SJCRH30 (cell line): ENCODE data around the gene BTG2. TPM values are rescaled to one million over a fixed set of nuclear protein-coding genes. Genes with fewer than 3 reads are reported as not detected.
"Not testable (repeated sequence)": the region's sequence is repeated elsewhere in the genome, so short reads cannot be mapped to it uniquely, and the experiment has no call there.

Experiments used
- DNase-seq, 2 experiments: peaks; one replicate each; pipeline ENCODE4 v3.0.0-alpha.2; 2015 to 2020
- H3K27ac ChIP-seq: fragments of 250-450 bp; sonication (Bioruptor Pico); 2 replicates; pipeline ENCODE4 v1.5.1; 2020; ENCODE audit warnings: mild to moderate bottlenecking, moderate library complexity
- H3K27me3 ChIP-seq: fragments of 250-450 bp; sonication (Bioruptor Pico); 2 replicates; pipeline ENCODE4 v1.5.1; 2020; ENCODE audit warnings: mild to moderate bottlenecking, moderate library complexity
- H3K36me3 ChIP-seq: fragments of 250-450 bp; sonication (Bioruptor Pico); 2 replicates; pipeline ENCODE4 v1.5.1; 2020; ENCODE audit warnings: mild to moderate bottlenecking, moderate library complexity
- H3K4me1 ChIP-seq: fragments of 250-450 bp; sonication (Bioruptor Pico); 2 replicates; pipeline ENCODE4 v1.5.1; 2020; ENCODE audit warnings: mild to moderate bottlenecking, moderate library complexity
- H3K4me3 ChIP-seq: fragments of 250-450 bp; sonication (Bioruptor Pico); 2 replicates; pipeline ENCODE4 v1.5.1; 2020; ENCODE audit warnings: mild to moderate bottlenecking, moderate library complexity
- H3K9me3 ChIP-seq: fragments of 250-450 bp; sonication (Bioruptor Pico); replicated peaks from 2 replicates; pipeline ENCODE4 v1.5.1; 2020; ENCODE audit warnings: mild to moderate bottlenecking, moderate library complexity
- total RNA-seq: library from RNA; depleted of rRNA; stranded (reverse); fragments of >200 nt; shearing (Covaris generic); gene quantifications from 2 replicates; pipeline ENCODE4 v1.2.3, GENCODE V29; 2014

BTG2 gene
- total RNA-seq, 1 experiment from 2014 or later = 63.1 TPM

DNA sequence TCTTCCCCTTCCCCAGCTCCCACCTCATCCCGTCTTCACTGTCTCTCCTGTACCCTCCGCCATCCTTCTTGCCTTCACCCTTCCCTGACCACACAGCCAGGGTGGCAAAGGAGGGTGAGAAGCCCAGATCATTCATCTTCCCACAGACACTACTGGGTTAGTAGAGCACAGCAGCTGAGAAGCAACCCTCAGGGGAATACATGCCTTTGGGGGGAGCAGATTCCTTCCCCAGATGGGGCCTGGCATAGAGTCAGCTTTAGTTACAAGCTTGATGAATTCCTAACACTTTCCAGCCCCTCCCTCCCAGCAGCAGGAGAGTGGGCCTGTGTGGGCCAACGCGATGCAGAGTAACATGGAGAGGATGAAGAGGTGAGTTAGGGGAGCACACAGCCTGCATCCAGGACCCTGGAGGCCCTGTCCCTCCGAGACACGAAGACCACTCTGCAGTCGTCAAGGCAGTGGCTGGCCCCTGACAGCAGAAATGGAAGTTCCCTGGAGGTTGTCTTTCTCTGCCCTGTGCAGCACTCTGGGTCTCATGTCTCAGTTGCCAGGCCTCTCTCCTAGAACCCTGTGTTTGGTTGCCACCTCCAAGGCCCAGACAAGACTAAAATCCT lies 8.8 kb upstream of the BTG2 start:
- no peaks in the 10 kb centered on the region for H3K36me3 ChIP-seq
- peaks cover 4% of the 10 kb centered on the region; the same call in 1 of the 2 replicates for H3K27me3 ChIP-seq
- DNase-seq = peak; percentile 78 to 85
- no peaks in the 10 kb centered on the region for H3K9me3 ChIP-seq
- H3K27ac ChIP-seq = peak overlapping the region; percentile 11
- H3K4me1 ChIP-seq = peaks cover 22% of the 10 kb centered on the region
- H3K4me3 ChIP-seq = no peak overlapping the region

DNA sequence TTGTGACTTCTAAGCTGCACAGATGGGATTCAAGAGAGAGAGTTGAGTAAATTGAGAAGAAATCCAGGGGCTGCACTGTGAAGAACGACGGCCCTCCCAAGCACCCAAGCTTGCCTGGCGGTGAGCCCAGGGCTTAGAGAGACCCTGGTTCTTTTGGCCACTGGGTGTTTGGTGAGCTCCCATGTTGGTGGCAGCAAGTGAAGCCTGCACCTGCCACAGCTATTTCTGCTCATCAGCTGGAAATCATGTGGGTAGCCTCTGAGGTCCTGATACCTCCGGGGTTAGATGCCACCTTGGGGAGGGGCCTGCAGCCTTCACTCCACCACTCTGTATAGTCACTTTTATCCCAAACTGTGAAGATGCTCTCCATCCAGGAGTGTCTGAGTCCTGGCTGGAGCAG lies 6.2 kb upstream of the BTG2 start:
- Histone ChIP-seq H3K4me1 (peaks cover 22% of the 10 kb centered on the region), H3K27me3 (peaks cover 4% of the 10 kb centered on the region; the same call in 1 of the 2 replicates), H3K27ac (no peak overlapping the region), H3K9me3 (no peaks in the 10 kb centered on the region), H3K4me3 (no peak overlapping the region), H3K36me3 (no peaks in the 10 kb centered on the region)
- no peak for DNase-seq

DNA sequence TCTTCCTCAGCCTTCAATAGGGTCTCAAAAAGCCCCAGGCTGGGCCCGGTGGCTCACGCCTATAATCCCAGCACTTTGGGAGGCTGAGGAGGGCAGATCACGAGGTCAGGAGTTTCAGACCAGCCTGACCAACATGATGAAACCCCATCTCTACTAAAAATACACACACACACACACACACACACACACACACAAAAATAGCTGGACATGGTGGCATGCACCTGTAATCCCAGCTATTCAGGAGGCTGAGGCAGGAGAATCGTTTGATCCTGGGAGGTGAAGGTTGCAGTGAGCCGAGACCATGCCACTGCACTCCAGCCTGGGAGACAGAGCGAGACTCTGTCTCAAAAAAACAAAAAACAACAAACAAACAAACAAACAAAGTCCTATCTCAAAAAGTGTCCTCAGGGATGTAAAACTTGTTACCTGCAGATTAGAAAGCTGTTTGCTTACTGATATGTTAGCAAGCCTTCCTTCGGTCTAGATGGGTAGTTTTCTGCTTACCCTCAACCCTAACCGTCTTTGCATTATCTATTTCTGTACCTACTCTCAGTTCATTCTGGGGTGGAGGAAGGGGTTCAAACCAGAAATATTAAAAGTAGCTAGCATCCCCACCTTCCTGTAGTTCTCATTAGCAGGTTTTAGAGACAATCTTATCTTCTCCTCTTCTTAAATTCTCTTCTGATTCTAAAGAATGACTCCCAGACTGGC lies 5.4 kb upstream of the BTG2 start:
- peaks cover 29% of the 10 kb centered on the region for H3K4me1 ChIP-seq
- H3K9me3 ChIP-seq, DNase-seq, H3K4me3 ChIP-seq, H3K27me3 ChIP-seq, H3K36me3 ChIP-seq, H3K27ac ChIP-seq: not testable (repeated sequence)

DNA sequence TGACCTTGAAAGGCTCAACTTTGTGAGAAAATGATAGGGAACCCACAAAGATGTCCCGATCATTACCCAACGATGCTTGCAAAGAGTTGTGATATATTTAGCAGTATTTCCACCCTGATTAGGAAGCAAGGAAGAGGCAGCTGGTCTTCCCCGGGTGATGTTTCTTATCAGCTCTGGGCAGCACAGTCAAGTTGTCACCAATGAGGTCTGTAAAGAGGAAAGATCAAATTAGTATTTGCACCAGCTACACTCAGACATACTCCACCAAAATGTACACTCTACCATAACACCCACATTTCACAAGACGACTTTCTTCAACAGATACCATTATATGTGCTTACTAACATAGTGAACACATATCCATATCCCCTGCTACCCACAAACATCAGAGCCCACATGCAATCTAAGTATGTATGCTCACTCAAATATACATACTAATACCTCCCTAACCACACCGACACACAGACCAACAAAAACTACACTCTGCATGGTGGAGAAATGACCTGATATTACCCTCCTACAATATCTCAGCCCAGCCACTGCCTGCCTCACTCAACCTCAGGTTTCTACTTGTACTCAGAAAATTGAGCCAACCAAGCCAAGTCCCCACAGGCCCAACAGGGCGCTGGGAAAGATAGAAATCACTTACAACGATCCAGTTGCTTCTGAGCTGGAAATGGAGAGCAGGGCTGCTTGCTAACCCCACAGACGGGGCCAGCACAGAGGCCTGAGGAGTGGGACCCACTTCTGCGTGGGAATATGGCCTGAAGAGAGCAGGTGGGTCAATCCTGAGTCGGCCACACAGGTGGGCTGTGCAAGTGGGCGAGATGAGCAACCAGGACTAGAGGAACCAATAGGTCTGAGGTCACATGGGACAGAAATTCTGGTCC lies 4.6 kb upstream of the BTG2 start:
- H3K27ac ChIP-seq = no peak overlapping the region
- peaks cover 4% of the 10 kb centered on the region; the same call in 1 of the 2 replicates for H3K27me3 ChIP-seq
- no peaks in the 10 kb centered on the region for H3K9me3 ChIP-seq
- DNase-seq = no peak
- peaks cover 22% of the 10 kb centered on the region for H3K4me1 ChIP-seq
- H3K4me3 ChIP-seq = no peak overlapping the region
- no peaks in the 10 kb centered on the region for H3K36me3 ChIP-seq

DNA sequence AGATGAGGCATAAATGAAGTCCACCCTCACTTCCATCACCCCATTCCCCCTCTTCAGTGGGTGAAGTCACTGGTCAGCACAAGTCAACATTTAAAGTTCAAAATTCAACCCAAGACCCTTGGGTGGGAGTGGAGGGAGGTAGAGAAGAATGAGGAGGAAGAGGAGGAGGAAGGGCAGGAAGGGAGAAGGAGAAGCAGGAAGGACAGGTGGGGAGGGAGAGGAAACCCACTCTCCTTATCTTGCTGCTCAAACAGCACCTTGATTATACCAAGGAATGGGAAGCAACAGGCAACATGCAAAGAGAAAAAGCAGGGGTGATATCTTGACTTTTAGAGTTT lies 4.0 kb upstream of the BTG2 start:
- DNase-seq = no peak
- Histone ChIP-seq H3K27me3 (peaks cover 4% of the 10 kb centered on the region; the same call in 1 of the 2 replicates), H3K9me3 (no peaks in the 10 kb centered on the region), H3K36me3 (no peaks in the 10 kb centered on the region), H3K4me1 (peaks cover 16% of the 10 kb centered on the region), H3K27ac (no peak overlapping the region), H3K4me3 (no peak overlapping the region)

DNA sequence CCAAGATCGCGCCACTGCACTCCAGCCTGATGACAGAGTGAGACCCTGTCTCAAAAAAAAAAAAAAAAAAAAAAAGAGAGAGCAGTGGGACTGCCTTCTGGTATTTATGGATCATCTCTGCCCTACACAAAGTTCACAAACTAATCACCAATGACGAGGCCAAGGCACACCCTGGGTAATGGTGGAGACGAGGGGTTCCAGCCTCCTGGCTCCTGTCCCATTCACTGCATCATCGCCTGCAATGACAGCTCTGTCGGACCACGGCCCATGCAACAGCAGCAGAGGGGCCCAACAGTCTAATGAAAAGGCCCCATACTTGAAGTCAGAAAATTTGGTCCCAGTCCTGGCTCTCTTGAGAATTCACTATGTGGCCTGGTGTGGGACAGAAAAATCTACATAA lies 2.9 kb upstream of the BTG2 start:
- Histone ChIP-seq H3K27me3 (peaks cover 4% of the 10 kb centered on the region; the same call in 1 of the 2 replicates), H3K9me3 (no peaks in the 10 kb centered on the region), H3K4me1 (peaks cover 19% of the 10 kb centered on the region), H3K27ac (no peak overlapping the region), H3K4me3 (no peak overlapping the region), H3K36me3 (peaks cover 4% of the 10 kb centered on the region; the same call in 1 of the 2 replicates)
- DNase-seq = no peak

DNA sequence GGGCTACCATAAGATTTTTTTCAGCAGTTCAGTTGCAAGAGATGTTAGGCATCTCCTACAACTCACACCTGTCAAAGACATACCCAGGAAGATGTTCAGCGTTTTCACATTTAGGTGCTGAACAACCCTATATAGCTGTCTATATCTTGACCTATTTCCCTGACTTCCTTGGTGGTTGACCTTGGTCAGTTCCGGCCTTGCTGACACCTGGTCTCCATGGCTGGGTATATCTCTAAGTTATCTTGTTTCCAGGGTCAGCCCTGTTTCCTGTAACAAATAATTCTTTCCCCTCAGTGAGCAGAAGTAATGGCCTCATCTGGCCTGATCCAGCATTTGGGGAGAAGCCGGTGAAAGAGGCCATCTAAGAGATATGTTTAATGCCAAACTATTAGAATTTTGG lies 2.4 kb upstream of the BTG2 start:
- Histone ChIP-seq H3K36me3 (peaks cover 9% of the 10 kb centered on the region; the same call in 1 of the 2 replicates), H3K27ac (no peak overlapping the region), H3K9me3 (no peaks in the 10 kb centered on the region), H3K27me3 (peaks cover 4% of the 10 kb centered on the region; the same call in 1 of the 2 replicates), H3K4me3 (no peak overlapping the region), H3K4me1 (peaks cover 24% of the 10 kb centered on the region)
- no peak for DNase-seq

DNA sequence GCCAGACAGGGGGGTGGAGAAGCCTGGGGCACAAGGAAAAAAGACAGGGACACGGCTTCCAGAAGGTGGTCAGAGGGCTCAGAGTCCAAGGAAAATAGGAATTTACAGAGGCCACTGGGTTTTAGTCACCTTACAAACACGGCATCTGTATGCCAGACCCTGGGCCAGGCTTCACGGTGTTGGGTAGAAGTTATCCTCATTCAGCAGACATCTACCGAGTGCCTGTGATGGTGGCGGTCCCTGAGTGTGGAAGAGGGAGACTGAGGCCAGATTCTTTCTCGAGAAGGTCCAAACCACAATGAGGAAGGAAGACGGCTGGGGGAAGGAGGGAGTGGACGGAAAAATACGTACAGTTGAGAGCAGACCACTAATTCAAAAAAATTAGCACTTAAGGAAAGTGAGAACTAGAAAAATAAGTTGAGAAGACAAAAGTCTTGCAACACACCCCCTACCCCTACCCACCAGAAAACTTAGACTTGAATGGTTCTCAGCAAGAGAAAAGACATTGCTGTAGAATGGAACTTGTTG lies 864 bp upstream of the BTG2 start:
- no peak for DNase-seq
- Histone ChIP-seq H3K4me3 (peak overlapping the region; percentile 98), H3K9me3 (no peaks in the 10 kb centered on the region), H3K4me1 (peaks cover 26% of the 10 kb centered on the region), H3K27ac (peak overlapping the region; percentile 59), H3K36me3 (peaks cover 15% of the 10 kb centered on the region; the same call in 1 of the 2 replicates), H3K27me3 (peaks cover 4% of the 10 kb centered on the region; the same call in 1 of the 2 replicates)

DNA sequence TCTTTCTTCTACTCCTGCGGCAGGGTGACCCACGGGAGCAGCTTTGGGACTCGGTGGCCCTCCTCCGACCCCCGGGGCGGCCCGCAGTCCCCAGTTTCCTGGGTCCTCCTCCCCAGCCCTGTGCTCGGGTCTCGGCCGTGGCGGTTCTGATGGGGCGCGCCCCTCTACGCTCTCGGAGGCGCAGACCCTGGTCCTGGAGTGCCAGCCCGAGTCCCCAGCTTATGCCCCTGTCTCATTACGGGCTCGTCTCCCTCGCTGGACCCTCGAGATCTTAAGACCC lies 430 bp downstream of the BTG2 start:
- Histone ChIP-seq H3K27me3 (peaks cover under 1% of the 10 kb centered on the region; the same call in 1 of the 2 replicates), H3K9me3 (no peaks in the 10 kb centered on the region), H3K36me3 (peaks cover 18% of the 10 kb centered on the region), H3K4me3 (peak overlapping the region; percentile 98), H3K27ac (peak overlapping the region; percentile 52), H3K4me1 (peaks cover 26% of the 10 kb centered on the region)
- DNase-seq = peak in 1 of 2 experiments; percentile 32

DNA sequence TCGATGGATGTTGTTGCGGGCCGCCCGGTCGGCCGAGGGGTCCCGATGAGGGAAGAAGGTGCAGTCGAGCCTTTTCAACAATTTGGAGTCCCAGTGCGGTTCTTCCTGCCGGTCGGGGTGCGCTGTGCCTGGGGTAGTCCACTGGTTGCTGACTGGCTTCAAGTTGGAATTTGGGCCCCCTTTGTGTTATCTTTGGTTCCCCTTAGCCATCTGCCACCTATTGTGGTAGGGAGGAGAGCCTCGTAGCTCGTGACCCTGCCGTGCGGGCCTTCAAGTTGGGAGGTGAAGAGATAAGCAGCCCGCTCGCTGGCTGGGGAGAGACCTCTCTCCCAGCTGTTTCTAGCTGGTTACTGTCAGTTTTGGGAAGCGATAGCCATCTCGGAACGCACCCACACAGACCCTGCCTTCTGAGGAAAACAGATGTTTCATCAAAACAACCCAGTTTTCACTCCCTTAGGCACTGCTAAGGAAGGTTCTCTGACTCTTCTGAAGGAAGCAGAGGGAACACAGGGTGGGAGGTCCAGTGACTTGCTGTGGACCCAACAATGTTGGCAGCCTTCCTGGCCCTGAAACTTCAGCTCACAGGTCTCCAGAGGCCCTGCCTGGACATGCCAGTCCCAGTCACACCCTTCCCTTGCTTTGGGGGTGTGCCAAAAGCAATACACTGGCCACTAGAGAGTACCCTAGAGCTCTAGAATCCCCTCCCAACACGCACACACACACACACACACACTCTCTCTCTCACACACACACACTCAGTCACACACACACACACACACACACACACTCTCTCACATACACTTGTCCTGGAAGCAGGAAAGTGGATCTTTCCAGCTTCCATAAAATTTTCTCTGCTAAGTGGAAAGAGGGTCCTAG lies 1.0 kb downstream of the BTG2 start:
- Histone ChIP-seq H3K4me3 (peak overlapping the region; percentile 98), H3K36me3 (peaks cover 18% of the 10 kb centered on the region), H3K27me3 (no peaks in the 10 kb centered on the region; the same call in 1 of the 2 replicates), H3K27ac (peak overlapping the region; percentile 52), H3K4me1 (peaks cover 26% of the 10 kb centered on the region), H3K9me3 (no peaks in the 10 kb centered on the region)
- DNase-seq = peak; percentile 92 to 93

DNA sequence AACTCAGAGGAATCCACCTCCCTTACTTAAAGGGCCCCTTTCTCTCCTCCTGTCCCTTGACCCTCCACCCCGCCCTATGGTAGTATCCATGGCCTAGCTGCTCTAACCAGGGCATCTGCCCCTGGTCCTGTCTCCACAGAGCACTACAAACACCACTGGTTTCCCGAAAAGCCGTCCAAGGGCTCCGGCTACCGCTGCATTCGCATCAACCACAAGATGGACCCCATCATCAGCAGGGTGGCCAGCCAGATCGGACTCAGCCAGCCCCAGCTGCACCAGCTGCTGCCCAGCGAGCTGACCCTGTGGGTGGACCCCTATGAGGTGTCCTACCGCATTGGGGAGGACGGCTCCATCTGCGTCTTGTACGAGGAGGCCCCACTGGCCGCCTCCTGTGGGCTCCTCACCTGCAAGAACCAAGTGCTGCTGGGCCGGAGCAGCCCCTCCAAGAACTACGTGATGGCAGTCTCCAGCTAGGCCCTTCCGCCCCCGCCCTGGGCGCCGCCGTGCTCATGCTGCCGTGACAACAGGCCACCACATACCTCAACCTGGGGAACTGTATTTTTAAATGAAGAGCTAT lies 1.7 kb downstream of the BTG2 start:
- no peak for DNase-seq
- peak overlapping the region; percentile 98 for H3K4me3 ChIP-seq
- peak overlapping the region; percentile 52; the same call in 1 of the 2 replicates for H3K27ac ChIP-seq
- no peaks in the 10 kb centered on the region for H3K27me3 ChIP-seq
- H3K4me1 ChIP-seq = peaks cover 26% of the 10 kb centered on the region
- H3K9me3 ChIP-seq = no peaks in the 10 kb centered on the region
- peaks cover 18% of the 10 kb centered on the region for H3K36me3 ChIP-seq

DNA sequence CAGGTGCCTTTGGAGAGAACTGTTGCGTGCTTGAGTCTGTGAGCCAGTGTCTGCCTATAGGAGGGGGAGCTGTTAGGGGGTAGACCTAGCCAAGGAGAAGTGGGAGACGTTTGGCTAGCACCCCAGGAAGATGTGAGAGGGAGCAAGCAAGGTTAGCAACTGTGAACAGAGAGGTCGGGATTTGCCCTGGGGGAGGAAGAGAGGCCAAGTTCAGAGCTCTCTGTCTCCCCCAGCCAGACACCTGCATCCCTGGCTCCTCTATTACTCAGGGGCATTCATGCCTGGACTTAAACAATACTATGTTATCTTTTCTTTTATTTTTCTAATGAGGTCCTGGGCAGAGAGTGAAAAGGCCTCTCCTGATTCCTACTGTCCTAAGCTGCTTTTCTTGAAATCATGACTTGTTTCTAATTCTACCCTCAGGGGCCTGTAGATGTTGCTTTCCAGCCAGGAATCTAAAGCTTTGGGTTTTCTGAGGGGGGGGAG lies 2.4 kb downstream of the BTG2 start:
- Histone ChIP-seq H3K27me3 (no peaks in the 10 kb centered on the region), H3K4me3 (no peak overlapping the region), H3K27ac (no peak overlapping the region)

DNA sequence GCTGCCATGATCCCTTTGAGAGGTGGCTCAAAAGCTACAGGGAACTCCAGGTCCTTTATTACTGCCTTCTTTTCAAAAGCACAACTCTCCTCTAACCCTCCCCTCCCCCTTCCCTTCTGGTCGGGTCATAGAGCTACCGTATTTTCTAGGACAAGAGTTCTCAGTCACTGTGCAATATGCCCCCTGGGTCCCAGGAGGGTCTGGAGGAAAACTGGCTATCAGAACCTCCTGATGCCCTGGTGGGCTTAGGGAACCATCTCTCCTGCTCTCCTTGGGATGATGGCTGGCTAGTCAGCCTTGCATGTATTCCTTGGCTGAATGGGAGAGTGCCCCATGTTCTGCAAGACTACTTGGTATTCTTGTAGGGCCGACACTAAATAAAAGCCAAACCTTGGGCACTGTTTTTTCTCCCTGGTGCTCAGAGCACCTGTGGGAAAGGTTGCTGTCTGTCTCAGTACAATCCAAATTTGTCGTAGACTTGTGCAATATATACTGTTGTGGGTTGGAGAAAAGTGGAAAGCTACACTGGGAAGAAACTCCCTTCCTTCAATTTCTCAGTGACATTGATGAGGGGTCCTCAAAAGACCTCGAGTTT lies 3.1 kb downstream of the BTG2 start:
- Histone ChIP-seq H3K9me3 (no peaks in the 10 kb centered on the region), H3K36me3 (peaks cover 18% of the 10 kb centered on the region), H3K4me1 (peaks cover 26% of the 10 kb centered on the region), H3K27ac (no peak overlapping the region), H3K4me3 (no peak overlapping the region), H3K27me3 (no peaks in the 10 kb centered on the region)
- DNase-seq = no peak

More for the DNA sequence above, 2.4 kb downstream of the BTG2 start:
- no peak for DNase-seq
- Histone ChIP-seq H3K36me3 (peaks cover 18% of the 10 kb centered on the region), H3K9me3 (no peaks in the 10 kb centered on the region), H3K4me1 (peaks cover 26% of the 10 kb centered on the region)
